Esophagus muscularis mucosa (tissue), 4 donors: ENCODE measurements around the gene SGCE. TPM values are rescaled to one million over a fixed set of nuclear protein-coding genes. Genes with fewer than 3 reads are reported as not detected.

Source experiments
- DNase-seq: peaks from one replicate; pipeline ENCODE4 v3.0.0-alpha.2; 2017; ENCODE audit errors: extremely low spot score
- H3K27ac ChIP-seq, 4 donors: fragments of 200-600 bp; sonication (generic); replicated peaks in 1 of 4; 1 replicate in 3 of 4; 2 replicates in 1 of 4; pipeline ENCODE4 v1.5.1; 2016 to 2019; ENCODE audit warnings: mild to moderate bottlenecking in 1 of 4
- H3K27me3 ChIP-seq, 4 donors: fragments of 200-600 bp; sonication (generic); one replicate each; pipeline versions ENCODE4 v1.5.1 to v1.6.0; 2016 to 2019
- H3K36me3 ChIP-seq, 4 donors: fragments of 200-600 bp; sonication (generic); one replicate each; pipeline ENCODE4 v1.5.1; 2016 to 2019
- H3K4me1 ChIP-seq, 4 donors: fragments of 200-600 bp; sonication (generic); one replicate each; pipeline ENCODE4 v1.5.1; 2016 to 2019
- H3K4me3 ChIP-seq, 4 donors: fragments of 200-600 bp; sonication (generic); 1 replicate in 2 of 4; 2 replicates in 2 of 4; pipeline ENCODE4 v1.5.1; 2016 to 2019; ENCODE audit warnings: mild to moderate bottlenecking in 4 of 4, moderate library complexity in 1 of 4
- H3K9me3 ChIP-seq, 4 donors: fragments of 200-600 bp; sonication (generic); 1 replicate in 3 of 4; 2 replicates in 1 of 4; pipeline ENCODE4 v1.5.1; 2016 to 2019
- CTCF ChIP-seq, 3 experiments: fragments of 200-600 bp in 2 of 3; fragments of 450-650 bp in 1 of 3; sonication (generic) in 2 of 3; IDR thresholded peaks; one replicate each; pipeline ENCODE4 v1.5.1; 2017 to 2019; ENCODE audit warnings: antibody characterized with exemption in 3 of 3, mild to moderate bottlenecking in 2 of 3, moderate library complexity in 1 of 3
- EP300 ChIP-seq: sonication (generic); formaldehyde crosslinking; IDR thresholded peaks from one replicate; pipeline ENCODE4 v1.6.1; 2017; ENCODE audit warnings: antibody characterized with exemption
- POLR2A ChIP-seq: fragments of 450-650 bp; IDR thresholded peaks from one replicate; pipeline ENCODE4 v1.6.1; 2017; ENCODE audit warnings: antibody characterized with exemption, moderate library complexity, mild to moderate bottlenecking, low read depth
- POLR2AphosphoS5 ChIP-seq, 2 donors: sonication (generic); formaldehyde crosslinking; IDR thresholded peaks; one replicate each; pipeline ENCODE4 v1.6.1; 2017; ENCODE audit warnings: antibody characterized with exemption in 2 of 2
- WGBS: methylation state at CpG from one replicate; pipeline ENCODE4 v1.1.5; 2018; 5-methylcytosine and 5-hydroxymethylcytosine counted together
- intact Hi-C: fragments of 100-400 bp; cut with DNase I; formaldehyde crosslinking; loops from one replicate; pipeline ENCODE4 v1.15.1; 2023
- total RNA-seq, 4 donors: library from RNA; depleted of rRNA; stranded (reverse); fragments of >200 nt; gene quantifications; one replicate each; pipeline versions ENCODE4 v1.1.0 to v1.2.1, GENCODE V29; 2016

SGCE gene
- total RNA-seq, 4 donors from 2014 or later, result 72.6 to 135 (median 88.1) TPM

DNA sequence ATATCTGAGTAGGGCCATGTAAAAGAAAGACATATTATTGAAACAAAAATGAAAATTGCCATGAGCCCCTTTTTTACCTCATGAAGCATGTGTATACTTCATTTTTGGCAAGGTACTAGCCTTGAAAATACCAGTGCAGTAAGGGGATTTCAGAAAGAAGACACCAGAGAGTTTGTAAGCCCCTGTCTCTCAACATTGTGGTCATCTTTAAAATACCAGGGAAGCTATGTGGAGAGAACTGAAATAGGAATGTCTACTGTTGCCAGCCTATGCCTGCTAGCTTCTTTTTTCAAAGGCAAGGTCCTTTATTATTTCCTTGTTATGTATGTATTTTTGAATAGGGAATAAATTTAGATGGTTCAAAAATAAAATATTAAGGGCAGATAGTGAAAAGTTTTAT is 88.5 kb downstream of the SGCE start:
- no peaks in the 10 kb centered on the region for H3K4me1 ChIP-seq
- no peak overlapping the region for H3K4me3 ChIP-seq
- no peaks in the 10 kb centered on the region for H3K36me3 ChIP-seq
- no peaks in the 10 kb centered on the region for H3K27me3 ChIP-seq
- no peaks in the 10 kb centered on the region for H3K9me3 ChIP-seq
- TF ChIP-seq EP300 (no peak), POLR2AphosphoS5 (IDR thresholded peaks at IDR 0.05) (no peak), CTCF (IDR thresholded peaks at IDR 0.05) (no peak), POLR2A (no peak)
- no peak for DNase-seq
- no peak overlapping the region for H3K27ac ChIP-seq
- intact Hi-C loops, result no loop called here

GRCh38 chr7:94565247-94565894 is 90.6 kb downstream of the SGCE start:
- H3K36me3 ChIP-seq, result no peaks in the 10 kb centered on the region
- no peak for DNase-seq
- H3K4me1 ChIP-seq, result peaks cover 0 to 5% (median 0%) of the 10 kb centered on the region in 4 donors
- no peaks in the 10 kb centered on the region for H3K27me3 ChIP-seq
- no peak for TF ChIP-seq CTCF (IDR thresholded peaks at IDR 0.05)
- TF ChIP-seq POLR2AphosphoS5 (IDR thresholded peaks at IDR 0.05), result no peak
- no peak for TF ChIP-seq POLR2A
- no peak for TF ChIP-seq EP300
- intact Hi-C loops, result no loop called here
- H3K27ac ChIP-seq, result no peak overlapping the region
- H3K9me3 ChIP-seq, result no peaks in the 10 kb centered on the region
- WGBS, result 96% methylated on average over 4 of the region's 4 CpGs
- no peak overlapping the region for H3K4me3 ChIP-seq

- no peak for DNase-seq
- H3K27me3 ChIP-seq, result no peaks in the 10 kb centered on the region
- intact Hi-C loops, result no loop called here
- peaks cover 0 to 17% (median 0%) of the 10 kb centered on the region in 4 donors for H3K36me3 ChIP-seq
- H3K27ac ChIP-seq, result no peak overlapping the region
- H3K4me3 ChIP-seq, result no peak overlapping the region
- H3K9me3 ChIP-seq, result no peaks in the 10 kb centered on the region
- peaks cover 0 to 5% (median 0%) of the 10 kb centered on the region in 4 donors for H3K4me1 ChIP-seq
- TF ChIP-seq CTCF (IDR thresholded peaks at IDR 0.05), result no peak
- TF ChIP-seq POLR2A, result no peak
- TF ChIP-seq EP300, result no peak
- no peak for TF ChIP-seq POLR2AphosphoS5 (IDR thresholded peaks at IDR 0.05)
- 71% methylated on average over 3 of the region's 3 CpGs for WGBS
Observed at GRCh38 chr7:94562525-94562924, 93.4 kb downstream of the SGCE start.

GRCh38 chr7:94561841-94562514 is 94.0 kb downstream of the SGCE start:
- intact Hi-C loops, result no loop called here
- DNase-seq, result no peak
- H3K4me3 ChIP-seq, result no peak overlapping the region
- WGBS, result 81% methylated on average over 2 of the region's 2 CpGs
- TF ChIP-seq POLR2A, result no peak
- TF ChIP-seq POLR2AphosphoS5 (IDR thresholded peaks at IDR 0.05), result no peak
- TF ChIP-seq EP300, result no peak
- no peak for TF ChIP-seq CTCF (IDR thresholded peaks at IDR 0.05)
- no peak overlapping the region for H3K27ac ChIP-seq
- H3K27me3 ChIP-seq, result no peaks in the 10 kb centered on the region
- no peaks in the 10 kb centered on the region for H3K9me3 ChIP-seq
- H3K4me1 ChIP-seq, result peaks cover 0 to 10% (median 0%) of the 10 kb centered on the region in 4 donors
- H3K36me3 ChIP-seq, result peaks cover 0 to 17% (median 0%) of the 10 kb centered on the region in 4 donors

GRCh38 chr7:94559972-94560371 is 96.0 kb downstream of the SGCE start:
- Histone ChIP-seq H3K36me3 (peaks cover 0 to 30% (median 6%) of the 10 kb centered on the region in 4 donors), H3K4me3 (no peak overlapping the region), H3K27ac (no peak overlapping the region), H3K27me3 (no peaks in the 10 kb centered on the region), H3K9me3 (no peaks in the 10 kb centered on the region), H3K4me1 (peaks cover 0 to 10% (median 0%) of the 10 kb centered on the region in 4 donors)
- TF ChIP-seq CTCF (IDR thresholded peaks at IDR 0.05) (no peak), POLR2AphosphoS5 (IDR thresholded peaks at IDR 0.05) (no peak), POLR2A (no peak), EP300 (no peak)
- intact Hi-C loops, result no loop called here
- DNase-seq, result no peak
- WGBS, result 91% methylated on average over 1 of the region's 1 CpG
